ENCODE results near the gene RPTOR.
"Not testable (repeated sequence)": the region's sequence is repeated elsewhere in the genome, so short reads cannot be mapped to it uniquely, and the experiment has no call there.

Gene RPTOR

DNA sequence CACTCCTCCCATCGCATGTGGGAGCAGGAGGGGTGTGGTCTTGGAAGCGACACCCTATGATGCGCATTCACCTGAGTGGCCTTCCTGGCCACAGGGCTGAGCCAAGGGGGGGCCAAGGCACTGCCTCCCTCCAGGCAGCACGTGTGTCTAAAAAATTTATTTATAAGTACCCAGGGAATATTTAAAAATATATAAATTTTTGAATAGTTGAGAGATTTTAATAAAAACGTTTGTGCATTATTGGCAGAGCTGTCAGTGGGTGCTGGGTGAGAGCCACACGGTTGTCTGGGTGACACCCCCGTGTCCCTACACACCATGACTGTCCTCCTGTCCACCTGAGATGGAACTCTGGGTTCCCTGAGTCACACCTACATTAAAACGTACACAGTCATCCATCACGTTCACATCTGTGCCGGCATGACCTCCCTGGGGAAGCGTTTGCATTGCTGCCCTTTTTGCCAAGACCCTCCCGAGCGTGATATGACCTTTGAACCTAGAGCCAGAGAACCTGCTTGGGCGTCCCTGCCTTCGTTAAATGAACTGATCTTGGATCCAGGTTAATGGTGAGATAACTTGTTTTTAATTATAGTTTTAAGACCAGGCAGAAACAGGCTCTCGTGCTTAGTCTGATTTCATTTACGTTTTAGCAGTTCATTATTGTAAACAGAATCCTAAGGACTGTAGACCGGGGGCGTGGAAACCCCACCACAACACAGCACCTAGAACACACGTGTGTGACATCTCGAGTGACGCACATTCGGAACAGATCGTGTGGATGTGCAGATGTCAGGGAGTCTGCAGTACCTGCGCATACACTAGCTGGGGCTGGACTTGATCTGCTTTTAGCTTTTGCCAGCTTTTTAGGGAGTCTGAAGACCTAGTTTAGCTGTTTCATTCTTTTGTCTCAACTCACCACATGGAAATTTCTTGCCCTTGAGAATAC is 254.2 kb downstream of the RPTOR start:
- DNase-seq (ENCODE audit: low spot score) = no peak

DNA sequence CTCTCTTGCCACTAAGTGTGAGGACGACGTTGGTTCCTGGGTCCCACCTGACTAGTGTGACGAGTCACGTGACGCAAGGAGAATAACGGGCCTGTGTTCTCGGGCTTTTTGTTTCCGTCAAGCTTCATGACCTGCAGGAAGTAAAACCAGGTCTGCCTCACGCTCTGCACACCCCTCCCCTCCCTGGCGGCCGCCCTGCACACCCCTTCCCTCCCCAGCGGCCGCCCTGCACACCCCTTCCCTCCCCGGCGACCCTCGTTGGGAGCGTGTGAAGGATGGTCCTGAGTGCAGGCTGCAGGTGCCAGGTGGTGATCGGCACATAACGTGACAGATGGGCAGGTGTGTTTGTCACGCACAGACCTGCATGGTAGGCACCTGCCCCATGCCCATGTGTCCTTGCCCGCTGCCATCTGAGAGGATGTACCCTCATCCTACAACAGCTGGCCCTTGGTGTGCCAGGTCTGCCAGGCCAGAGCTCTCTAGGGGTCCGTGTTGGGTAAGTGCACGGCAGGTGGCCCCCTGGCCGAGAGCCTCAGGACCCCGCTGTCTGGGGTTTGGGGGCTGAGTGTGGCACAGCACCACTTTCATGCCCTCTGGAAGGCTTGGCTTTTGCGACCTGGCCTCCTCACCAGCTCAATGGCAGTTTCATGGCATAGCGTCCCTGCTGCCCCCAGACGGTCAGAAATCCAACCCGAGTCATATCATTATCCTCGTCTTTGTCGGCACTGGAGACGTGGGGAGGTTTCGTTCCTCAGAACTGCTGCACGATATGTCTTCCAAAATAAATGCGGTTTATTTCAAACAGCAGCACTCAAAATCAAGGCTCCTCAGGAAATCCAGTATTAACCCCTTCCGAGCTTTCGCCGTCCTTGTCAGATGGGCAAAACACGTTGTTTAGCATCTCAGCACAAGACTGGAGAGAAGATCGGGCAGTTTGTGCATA is 255.2 kb downstream of the RPTOR start:
- DNase-seq (ENCODE audit: low spot score) = no peak

DNA sequence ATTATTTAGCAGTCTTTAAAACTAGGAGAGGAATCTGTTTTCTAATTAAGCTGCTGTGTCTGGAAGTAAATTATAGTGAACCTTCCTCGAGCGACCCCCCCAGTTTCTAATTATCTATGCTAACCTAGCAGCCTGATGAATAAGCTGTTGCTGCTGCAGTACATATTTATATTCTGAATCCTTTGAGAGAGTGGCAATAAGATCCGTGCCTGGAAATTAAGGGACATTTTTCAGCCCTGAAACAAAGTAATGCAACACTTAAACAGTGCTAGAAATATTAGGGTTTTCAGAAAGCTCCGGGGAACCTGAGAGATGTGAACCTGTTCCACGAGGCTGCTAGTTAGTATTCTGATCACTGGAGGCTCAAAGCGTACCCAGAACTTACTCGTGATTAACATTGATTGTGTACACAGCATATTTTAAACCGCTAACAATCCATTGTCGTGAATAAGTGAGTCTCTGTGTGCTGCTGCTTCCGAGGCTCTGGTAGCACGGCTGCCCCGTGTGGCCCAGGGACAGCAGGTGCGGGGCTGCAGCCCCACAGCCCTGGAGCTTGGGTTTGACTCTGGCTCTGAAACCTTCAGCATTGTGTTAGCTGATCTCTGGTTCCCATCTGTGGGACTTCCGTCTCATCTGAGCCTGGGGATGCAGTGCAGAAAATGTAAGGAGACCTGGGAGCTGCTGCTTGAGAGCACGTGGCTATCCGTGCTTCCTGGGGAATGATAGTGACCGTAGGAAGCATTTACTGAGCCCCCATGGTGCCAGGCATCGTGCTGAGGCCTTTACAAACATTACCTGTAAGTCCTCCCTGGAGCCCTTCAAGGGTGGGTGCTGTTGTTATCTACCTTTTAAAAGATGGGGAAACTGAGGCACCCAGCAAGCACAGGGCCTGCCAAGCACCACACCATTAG is 256.1 kb downstream of the RPTOR start:
- DNase-seq (ENCODE audit: low spot score) = no peak

DNA sequence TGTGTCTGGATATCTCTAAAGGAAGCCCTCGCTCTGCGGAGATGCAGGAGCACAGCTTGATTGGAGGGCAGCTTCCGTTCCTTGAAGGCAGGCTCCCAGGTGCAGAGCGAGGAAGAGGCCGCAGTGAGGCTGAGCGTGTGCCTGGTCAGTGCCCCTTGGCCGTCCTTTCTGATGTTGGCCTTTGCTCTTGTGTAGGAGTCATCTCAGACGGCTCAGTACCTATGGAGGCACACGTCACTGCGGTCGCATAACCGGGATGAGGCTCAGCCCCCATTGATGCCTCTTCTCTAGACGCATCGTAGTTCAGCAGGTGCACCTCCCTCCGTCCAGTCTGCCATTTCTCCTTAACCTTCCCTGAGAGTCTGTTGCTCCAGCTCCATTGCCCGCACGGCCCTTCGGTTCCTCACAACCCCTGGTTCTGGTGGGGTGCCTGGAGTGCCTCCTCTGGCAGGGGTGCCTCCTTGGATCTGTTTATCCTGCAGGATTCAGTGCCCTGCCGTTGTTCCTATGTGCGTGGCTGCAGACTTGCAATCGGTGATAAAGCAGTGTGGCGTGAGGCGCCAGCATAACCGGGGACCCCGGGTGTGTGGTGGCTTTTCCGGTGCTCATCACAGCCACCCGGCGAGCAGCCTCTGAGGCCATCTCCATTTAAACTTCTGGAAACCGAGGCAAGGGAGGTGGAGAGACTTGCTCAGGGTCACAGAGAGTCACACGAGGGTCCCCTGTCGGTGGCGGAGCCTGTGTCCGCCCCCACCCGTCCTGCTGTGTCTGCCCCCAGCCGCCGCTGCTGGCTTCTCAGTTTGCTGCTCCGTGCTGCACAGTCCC is 258.2 kb downstream of the RPTOR start:
- no peak for DNase-seq (ENCODE audit: low spot score)

DNA sequence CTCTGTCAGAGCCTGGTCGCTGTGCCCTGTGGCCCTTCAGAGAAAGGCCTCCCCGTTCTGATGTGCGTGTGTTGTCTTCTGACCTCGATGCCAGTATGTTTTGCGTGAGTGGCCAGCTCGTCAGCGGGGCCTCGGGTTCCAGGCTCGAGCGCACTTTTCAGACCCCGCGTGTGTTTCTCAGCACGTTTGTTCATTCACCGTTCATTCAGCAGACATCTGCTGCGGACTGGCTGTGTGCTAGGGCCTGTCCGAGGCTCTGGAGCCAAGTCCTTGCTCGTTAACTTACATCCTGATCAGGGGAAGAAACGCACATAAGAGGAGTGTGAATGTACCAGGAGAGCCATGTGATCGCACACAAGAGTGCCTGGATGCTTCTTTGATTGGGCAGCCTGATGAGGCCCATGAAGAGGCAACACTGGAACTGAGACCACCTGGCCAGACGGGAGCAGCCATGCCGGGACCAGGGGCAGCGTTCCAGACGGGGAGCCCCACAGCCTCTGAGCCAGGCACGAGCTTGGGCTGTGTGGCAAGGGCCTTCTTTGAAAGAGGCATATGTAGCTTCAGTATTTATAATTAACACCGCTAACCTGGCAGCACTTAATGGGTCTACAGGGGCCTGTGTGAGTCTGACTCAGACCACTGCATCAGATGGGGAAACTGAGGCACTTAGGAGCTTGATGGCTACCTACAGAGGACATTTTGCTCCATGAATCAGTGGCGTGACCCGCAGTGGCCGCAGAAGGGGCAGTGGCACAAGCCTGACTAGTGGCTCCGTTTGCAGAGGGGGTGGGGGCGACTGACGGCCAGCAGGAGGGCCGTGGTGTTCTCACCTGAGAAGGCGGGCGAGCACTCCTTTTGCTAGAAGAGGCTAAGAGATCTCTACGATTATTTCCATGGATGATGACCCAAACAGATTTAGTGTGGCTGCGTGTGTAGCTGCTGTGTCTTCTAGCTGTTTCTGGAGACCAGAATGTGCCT is 259.1 kb downstream of the RPTOR start:
- DNase-seq (ENCODE audit: low spot score) = no peak

DNA sequence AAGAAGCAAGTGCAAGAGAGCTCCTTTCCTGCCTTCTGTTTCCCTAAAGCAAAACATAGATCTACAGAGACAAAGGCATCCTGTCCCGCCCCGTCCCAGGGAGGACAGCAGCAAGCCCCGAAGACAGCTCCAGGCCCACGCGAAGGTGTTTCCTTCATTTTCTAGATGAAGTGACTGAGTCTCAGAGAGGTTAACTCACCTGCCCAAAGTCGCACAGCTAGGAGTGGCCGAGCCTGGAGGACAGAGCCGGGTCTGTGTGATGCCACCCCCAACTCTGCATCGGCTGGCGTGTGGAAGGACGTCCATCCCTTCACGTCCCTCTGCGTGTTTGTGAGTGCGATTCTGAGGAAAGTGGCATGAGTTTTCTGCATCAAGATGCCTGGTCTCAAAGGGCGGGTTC is 259.8 kb downstream of the RPTOR start:
- no peak for DNase-seq (ENCODE audit: low spot score)

DNA sequence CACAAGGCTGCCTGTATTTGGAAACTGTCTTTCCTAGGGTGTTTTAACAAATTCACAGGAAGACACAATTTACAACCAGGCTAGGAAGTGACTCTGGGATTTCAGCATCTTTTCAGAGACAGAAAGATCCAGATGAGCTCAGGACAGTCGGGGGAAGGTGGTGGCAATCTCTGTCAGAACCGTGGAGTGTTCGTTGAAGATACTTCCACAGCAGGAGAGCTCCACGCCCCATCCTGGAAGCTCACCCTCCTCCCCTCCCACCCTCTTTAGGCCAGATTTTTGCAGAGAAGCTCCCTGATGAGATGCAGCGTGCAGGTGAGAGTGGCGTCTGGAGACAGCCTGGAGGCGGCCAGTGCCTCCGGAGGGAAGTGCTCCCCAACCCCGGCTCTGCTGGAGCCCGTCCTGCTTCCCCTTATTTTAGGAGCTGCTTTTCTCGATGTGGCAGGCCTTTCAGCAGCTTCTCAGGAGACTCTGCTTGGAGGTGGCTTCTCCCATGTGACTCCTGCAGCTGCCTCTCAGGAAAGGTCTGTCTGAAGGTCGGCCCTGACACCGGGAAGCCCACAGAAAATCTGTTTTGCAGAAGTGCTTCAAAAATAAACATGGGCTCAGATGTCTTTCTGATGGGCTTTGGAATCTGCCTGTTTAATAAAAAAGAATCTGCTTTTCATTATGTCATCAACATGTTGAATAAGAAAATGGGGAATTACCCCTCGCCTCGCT is 260.6 kb downstream of the RPTOR start:
- DNase-seq (ENCODE audit: low spot score) = no peak

DNA sequence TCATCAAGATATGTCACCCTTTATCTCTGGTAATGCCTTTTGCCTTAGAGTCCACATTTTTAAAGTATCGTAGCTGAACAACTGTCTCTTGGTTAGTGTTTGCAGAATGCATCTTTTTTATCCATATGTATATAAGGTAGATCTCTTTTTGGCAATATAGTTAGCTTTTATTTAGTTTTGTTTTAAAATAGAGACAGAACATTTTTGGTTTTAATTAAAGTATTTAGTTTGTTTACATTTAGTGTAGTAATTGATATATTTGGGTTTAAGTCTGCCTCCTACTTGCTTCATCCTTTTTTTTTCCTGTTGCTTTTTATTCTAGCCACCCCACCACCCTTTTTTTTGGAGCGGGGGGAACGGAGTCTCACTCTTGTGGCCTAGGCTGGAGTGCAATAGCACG is 262.4 kb downstream of the RPTOR start:
- DNase-seq (ENCODE audit: low spot score) = no peak

DNA sequence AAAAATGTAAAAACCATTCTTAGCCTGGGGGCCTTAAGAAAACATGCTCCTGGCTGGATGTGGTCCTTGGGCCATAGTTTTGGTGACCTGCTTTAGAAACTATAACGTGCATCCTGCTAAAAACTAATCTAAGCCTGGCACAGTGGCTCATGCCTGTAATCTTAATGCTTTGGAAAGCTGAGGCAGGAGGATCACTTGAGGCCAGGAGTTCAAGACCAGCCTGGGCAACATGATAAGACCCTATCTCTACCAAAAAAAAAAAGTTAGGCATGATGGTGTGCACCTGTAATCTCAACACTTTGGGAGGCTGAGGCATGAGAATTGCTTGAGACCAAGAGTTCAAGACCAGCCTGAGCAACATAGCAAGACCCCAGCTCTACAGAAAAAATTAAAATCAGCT is 263.2 kb downstream of the RPTOR start:
- DNase-seq (ENCODE audit: low spot score) = no peak

DNA sequence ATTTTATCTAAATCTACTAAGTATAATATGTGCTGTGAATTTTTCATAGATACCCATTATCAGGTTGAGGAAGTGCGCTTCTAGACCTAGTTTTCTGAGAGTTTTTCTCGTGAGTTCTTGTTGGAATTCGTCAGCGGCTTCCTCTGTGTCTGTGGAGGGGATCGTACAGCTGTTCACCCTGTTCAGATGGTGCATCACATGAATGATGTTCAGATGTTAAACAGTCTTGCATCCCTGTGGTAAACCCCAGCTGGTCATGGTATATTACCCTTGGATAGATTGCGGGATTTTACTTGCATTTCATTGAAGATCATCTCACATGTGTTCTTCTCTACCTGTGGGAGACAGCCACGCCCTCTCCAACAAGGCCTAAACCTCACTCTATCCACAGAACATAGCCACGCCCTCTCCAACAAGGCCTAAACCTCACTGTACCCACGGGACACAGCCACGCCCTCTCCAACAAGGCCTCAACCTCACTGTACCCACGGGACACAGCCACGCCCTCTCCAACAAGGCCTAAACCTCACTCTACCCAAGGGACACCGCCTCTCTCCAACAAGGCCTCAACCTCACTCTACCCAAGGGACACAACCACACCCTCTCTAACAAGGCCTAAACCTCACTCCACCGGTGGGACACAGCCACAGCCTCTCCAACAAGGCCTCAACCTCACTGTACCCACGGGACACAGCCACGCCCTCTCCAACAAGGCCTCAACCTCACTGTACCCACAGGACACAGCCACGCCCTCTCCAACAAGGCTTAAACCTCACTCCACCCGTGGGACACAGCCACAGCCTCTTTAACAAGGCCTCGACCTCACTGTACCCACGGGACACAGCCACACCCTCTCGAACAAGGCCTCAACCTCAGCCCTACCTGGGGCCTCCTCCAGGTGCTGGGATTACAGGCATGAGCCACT is 266.8 kb downstream of the RPTOR start:
- no peak for DNase-seq (ENCODE audit: low spot score)

DNA sequence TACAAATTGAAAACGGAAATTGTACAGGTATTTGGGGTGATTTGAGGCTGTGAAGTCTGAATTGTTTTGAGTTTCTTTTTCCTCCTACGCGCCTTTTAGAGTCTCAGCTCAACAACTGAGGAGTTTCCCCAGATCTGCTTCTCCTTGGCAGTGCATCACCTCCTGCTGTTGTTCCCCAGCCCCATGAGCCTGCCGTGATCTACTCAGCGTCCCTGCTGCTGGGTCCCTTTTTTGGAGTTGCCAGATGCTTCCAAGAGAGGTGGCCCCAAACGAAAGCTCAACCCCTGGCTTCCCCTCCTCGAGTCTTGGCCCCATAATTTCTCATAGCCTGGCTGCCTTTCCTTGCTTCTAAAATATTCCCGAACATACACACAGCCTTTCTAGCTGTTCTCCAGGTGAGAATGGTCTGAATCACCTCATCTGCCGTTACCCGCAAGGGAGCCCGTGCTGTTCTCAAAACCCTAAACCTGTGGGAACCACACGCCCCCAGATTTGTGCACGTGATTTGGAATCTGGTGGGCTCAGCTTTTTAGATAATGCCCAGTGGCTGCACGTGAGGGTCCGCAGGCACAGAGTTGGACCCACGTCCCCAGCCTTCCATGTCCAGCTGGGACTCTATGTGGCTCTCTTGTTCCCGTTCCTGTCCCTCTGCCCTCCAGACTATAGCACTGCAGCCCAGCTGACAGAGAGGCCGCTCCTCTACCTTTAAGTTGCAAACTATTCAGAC is 267.9 kb downstream of the RPTOR start:
- DNase-seq (ENCODE audit: low spot score) = no peak

DNA sequence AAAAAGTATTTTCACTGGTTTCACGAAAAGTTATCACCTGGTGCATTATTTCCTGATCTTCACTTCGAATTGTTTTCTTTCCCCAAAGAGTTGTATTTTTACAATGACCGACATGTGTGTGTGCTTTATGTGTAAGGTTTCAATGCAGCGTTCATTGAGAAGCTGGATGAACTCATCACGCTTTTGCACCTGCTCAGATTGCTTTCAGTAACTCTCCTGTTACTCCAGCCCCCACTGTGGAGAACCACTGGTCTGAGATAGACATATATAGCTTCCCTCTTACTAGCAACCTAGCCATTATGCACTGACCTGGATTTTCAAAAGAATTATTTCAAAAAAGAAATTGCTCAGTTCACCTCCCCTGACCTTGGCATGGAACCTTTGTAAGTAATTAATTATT is 268.7 kb downstream of the RPTOR start:
- DNase-seq (ENCODE audit: low spot score) = no peak

DNA sequence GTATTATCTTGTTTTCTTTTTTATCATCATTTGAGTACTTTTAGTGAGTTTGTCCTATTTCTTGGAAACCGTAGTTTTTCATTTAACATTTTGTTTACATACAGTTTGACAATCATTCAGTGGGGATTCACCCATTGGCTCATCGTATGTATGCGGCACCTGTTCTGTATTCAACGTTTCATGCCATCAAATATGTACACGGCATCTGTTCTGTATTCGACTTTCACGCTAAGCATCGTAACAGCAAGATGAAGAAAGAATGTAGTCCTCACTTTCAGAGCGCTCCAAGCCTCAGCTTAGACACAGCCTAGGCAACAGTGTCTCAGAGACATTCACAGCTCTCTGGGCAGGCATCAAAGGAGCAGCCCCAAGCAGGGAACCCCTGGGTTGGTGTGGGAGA is 269.9 kb downstream of the RPTOR start:
- DNase-seq (ENCODE audit: low spot score) = no peak

DNA sequence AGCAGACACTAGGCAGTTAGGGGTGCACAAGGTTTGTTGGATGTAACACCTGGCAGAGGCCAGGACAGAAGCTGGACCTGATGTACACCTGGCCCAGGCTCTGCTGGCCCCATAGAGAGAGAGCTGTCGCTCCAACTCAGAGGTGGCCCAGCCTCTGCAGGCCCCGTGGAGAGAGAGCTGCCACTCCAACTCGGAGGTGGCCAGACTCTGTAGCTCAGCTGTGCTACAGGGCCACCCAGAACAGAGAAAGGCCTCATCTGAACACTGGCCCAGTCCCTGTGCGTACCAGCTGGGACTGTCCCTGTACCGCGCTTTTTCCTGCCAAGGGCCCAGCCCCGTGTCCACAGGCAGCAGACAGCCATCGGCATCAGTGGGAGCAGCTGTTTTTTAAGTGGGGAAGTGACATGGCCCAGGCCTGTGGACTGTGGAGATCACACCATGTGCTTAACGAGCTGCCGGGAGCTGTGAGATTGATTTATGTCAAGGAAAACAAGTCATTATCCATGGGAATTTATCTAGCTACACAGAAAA is 270.6 kb downstream of the RPTOR start:
- no peak for DNase-seq (ENCODE audit: low spot score)

DNA sequence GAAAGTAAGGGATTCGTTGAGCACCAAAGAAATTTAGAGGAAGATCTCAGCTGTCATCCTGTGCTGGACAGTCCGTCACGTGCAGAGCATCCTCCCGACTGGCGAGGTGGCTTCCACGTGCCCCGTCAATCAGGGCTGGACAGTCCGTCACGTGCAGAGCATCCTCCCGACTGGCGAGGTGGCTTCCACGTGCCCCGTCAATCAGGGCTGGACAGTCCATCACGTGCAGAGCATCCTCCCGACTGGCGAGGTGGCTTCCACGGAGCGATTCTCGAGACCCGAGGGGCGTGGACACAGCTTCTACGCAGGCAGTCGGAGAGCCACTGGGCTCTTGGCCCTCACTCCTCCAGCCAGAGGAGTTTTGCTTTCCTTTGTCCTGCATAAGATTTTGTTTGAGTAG is 271.1 kb downstream of the RPTOR start:
- DNase-seq (ENCODE audit: low spot score) = not testable (repeated sequence)

DNA sequence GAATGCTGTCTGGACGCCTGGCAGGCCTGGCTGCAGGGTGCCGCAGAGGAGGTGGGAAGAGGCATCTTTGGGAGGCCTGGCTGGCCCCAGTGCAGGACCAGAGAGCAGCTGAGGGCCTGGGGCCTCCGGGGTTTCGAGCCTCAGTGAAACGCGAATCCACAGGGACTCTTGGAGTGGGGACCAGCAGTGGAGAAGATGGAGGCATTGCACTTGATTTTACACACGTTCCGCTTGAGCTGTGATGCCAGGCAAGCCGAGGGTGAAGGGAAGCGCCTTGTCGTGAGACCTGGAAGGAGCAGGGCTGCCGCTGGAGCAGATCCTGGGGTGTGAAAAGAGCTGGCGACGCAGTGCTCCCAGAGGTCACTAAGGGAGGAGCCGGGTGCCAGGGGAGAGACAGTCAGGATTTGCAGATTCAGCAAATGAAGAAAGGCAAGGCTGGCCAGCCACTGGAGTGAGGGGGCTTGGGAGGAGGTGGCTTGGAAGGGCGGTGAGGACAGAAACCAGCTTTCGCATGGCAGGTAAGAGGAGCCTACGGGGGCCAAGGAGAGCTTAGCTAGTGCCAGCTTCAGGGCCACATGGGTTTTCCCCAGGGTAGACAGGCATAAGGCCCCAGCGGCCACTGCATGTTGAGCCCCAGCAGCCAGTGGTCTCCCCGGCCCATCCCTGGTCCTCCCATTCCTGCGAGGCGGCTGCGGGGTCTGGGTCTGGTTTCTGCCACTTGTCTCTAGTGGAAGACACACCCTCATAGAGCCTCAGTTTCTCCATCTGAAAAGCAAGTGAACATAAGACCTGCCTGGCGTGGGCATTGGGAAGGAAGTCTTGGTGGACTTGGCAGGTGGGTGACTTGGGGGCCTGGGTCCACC is 271.8 kb downstream of the RPTOR start:
- DNase-seq (ENCODE audit: low spot score) = no peak

Data from hepatic stellate cell (primary cell).